ENCODE results near the gene SPACA9.

Gene SPACA9

DNA sequence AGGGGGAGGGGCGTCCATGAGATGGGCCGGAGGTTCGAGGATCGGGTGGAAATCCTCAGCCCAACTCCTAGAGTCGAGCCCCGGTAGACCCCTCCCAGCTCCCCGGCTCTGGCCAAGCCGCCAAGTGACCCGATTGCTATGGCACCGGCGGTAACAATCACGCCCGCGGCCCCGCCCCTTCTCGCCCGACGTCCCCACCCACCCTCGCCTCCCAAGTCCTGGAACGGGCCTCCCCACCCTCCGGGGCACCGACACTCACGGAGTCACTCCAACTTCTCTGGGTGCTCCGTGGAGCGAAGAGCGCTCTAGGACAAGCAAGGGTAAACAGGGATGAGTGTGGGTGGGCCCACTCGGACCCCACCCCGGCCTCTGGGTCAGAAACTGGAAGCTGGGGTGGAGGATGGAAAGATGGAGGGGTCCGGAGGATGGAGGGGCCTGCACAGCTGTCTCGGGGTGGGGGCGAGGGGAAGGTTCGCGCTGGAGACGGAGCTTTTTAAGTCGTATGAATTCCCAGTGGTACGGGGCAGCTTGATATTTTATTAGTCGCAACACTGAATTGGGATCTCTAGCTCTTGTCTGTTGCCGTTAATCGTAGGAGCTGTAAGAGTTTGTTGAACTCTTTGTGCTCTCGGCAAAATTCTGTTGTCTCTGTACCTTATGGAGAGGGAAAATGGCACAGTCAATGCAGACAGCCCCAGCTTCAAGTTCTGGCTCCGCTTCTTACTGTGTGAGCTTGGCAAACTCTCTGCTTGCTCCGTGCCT lies at the start of gene SPACA9:
Gene SPACA9, plus strand, starts transcription at position 204 of the 762 bp plus-strand sequence. CDS start 5,050 bp downstream, outside the sequence.
- peak; percentile 84 for DNase-seq

- no peak for DNase-seq
Observed at GRCh38 chr9:132832171-132832881, 46.4 kb upstream of the SPACA9 start.

DNA sequence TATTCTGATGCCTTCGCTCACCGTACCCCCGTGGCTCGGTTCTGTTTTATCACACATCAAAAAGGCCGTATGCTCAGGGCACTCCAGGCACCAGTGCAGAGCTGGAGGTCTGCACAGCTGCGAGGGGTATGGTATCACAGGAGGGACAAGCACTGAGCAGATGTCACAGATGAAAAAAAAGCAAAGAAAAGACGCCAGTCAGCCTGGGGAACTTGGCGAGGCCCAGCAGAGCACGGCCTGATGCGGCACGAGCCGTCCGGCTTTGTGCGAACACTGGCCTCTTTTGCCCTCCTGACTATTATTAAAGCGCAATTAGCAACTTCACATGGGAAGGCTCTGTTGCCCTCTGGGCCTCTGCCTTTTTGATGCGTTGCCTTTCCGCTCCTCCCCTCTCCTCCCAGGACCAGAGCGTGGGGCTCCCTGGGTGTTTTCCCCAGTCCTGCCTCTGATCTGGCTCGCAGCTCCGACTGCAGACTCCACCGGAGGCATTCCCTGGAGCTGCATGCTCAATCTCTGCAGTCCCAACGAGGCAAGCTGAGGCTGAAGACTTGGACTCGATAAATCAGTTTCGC lies 45.1 kb upstream of the SPACA9 start:
- DNase-seq = no peak

GRCh38 chr9:132834343-132834742 lies 44.4 kb upstream of the SPACA9 start:
- no peak for DNase-seq

GRCh38 chr9:132837501-132838286 lies 41.0 kb upstream of the SPACA9 start:
- DNase-seq = no peak

- DNase-seq = no peak
Observed at GRCh38 chr9:132838291-132838690, 40.4 kb upstream of the SPACA9 start.

DNA sequence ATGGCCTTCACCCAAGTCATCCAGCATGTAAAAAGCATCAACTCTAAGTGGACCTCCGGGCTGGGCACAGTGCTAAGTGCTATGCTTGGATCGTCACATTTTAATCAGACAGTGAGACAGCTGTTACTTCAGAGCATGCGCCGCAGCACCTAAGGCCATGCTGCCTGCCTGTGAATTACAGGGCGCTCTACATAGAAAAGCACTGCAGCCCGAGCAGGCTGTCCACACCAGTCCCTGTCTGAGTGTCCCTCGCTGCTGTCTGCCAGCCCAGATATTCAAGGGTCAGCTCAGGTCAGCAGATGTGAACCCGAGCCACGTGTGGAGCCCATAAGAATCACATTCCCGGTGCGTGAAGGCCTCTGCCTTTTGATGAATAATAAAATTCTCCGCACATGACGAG lies 37.7 kb upstream of the SPACA9 start:
- DNase-seq = no peak

DNA sequence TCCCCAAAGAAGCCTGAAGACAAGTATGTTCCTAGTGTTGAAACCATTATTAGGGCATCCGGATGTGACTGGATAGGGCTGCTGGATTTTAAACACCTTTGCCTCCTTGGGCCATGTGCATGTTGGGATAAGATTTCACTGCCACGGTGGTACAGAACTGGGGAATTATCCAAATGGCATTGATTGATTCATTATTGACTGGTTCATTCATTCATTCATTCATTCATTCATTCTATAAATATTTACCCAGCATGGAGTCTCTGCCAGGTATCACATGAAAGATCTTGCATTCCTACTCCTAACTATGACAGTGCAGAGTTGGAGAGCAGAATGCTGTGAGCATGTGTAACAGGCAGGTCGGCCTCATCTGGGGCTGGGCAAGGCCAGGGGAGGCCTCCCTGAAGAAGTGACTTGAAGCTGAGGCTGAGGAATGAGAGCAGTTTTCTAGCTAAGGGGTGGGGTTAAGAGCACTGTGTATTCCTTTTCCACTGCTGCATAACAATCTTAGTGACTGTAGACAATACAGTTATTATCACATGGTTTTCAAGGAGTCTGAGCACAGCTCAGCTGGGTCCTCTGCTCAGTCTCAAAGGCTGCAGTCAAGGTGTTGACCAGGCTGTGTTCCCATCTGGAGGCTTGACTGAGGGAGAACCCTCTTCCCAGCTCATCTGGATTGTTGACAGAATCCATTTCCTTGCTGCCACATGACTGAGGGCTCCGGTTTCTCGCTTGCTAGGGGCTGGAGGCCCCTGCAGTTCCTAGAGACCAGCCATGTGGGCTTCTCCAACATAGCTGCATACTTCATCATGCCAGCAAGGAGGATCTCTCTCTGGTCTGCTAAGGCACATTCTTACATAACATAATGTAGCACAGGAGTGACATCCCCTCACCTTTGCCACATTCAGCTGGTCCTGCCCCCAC lies 36.3 kb upstream of the SPACA9 start:
- DNase-seq = no peak

GRCh38 chr9:132846109-132846917 lies 32.4 kb upstream of the SPACA9 start:
- DNase-seq = no peak

GRCh38 chr9:132846918-132847515 lies 31.7 kb upstream of the SPACA9 start:
- DNase-seq = no peak

- no peak for DNase-seq
Observed at GRCh38 chr9:132849185-132849706, 29.5 kb upstream of the SPACA9 start.

- DNase-seq = no peak
Observed at GRCh38 chr9:132853482-132853881, 25.2 kb upstream of the SPACA9 start.

DNA sequence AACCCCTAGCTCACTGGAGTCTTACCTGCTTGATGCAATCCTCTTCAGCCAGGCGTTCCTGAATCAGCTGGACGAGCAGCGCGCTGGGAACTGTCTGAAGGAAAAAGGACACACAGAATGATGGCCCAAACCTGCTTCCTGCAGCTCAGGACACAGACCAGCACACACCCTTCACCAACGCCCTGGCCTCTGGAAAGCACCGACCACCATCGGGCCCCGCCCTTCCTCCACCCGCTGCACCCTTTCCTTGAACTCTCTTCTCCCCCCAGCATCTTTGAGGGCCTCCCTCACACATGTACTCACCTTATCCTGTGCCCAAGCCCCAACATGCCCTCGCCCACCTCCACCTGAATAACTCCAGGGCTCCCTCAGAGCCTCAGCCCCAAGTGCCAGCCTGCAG lies 23.9 kb upstream of the SPACA9 start:
- DNase-seq = no peak

DNA sequence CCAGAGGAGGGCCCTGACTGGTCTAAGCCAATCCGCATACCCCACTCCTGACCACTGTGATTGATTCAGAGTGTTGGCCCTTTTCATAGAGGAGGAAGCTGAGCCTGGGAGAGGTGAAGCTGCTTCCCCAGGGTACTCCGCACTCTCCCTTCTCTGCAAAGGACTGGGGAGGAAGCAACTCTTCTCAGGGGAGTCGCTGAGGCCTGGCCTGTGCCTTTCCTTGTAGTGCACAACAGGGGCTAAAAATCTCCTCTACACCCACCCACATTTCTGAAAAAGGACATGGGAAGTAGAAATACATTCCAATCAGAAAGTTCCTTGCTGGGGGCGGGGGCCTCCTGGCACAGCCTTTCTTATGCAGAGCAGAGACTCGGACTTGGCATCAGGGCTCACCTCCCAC lies 22.8 kb upstream of the SPACA9 start:
- DNase-seq = no peak

DNA sequence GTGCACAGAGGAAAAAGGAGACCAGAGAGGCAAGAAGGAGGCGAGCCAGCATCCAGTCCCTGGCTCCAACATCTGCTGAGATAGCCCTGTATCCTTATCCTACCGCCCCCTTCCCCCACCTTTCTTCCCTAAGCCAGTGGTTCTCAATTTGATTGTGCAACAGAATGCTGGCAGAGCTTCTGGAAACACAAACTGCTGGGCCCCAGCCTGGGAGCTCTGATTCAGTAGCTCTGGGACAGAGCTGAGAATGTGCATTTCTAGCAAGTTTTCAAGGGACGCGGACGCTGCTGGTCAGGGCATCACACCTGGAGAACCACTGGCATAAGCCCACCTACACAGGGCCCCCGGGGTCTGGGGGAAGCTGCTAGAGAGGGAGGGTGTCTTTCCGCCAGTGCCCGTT lies 21.7 kb upstream of the SPACA9 start:
- peak; percentile 63 for DNase-seq

- no peak for DNase-seq
Observed at GRCh38 chr9:132857616-132858342, 20.9 kb upstream of the SPACA9 start.

DNA sequence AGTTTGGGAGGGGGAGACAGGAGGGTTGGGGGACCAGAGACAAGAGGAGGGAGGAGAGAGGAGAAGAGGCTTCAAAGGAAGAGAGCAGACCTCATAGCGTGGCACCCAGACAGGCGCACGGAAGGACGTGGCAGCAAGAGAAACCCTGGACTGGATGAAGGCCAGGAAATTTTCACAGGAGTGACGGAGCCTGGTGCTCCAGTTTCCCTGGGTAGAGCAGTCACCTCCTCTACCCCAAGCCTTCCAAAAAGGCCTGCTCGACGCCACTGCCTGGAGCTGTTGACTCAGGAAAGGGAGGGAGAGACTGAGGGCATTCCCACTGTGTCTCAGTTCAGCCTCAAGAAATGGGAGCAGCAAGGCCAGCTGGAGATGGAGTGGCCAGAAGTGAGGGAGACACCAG lies 19.9 kb upstream of the SPACA9 start:
- DNase-seq = no peak

DNA sequence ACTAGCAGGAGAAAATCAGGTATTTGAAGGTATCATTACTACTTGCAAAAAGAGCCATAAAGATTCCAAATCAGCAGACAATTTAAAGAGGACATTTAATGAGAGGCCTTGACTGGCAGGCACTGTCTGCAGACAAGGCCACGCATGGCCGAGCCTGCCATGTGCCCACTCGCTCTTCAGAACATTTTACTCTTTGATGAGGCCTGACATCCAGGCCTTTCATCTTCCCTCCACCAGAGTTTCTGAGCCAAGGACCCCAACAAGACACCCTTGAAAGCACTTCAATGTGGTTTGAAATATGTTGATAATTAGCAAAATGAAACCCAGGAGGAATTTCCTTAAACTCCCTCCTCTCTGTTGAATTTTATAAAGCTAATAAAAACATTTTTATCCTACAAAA lies 17.0 kb upstream of the SPACA9 start:
- no peak for DNase-seq

GRCh38 chr9:132862533-132862932 lies 16.2 kb upstream of the SPACA9 start:
- DNase-seq = no peak

- DNase-seq = no peak
Observed at GRCh38 chr9:132863096-132863495, 15.6 kb upstream of the SPACA9 start.

Measured in right forelimb (tissue), 1 donor.